Nephron (organoid): ENCODE results near the gene SDK2.

ENCODE experiments used
- H3K27ac Mint-ChIP-seq, 3 experiments: 2 replicates each; pipeline ENCODE4 v1.8.0; 2020; ENCODE audit warnings: mixed read lengths in 3 of 3, mild to moderate bottlenecking in 2 of 3, moderate library complexity in 1 of 3
- H3K27me3 Mint-ChIP-seq: 2 replicates; pipeline ENCODE4 v1.8.0; 2021; ENCODE audit warnings: low read depth, mild to moderate bottlenecking, moderate library complexity, mixed read lengths
- H3K36me3 Mint-ChIP-seq: 2 replicates; pipeline ENCODE4 v1.8.0; 2020; ENCODE audit warnings: low read depth, mixed read lengths
- H3K4me1 Mint-ChIP-seq: 2 replicates; pipeline ENCODE4 v1.8.0; 2020; ENCODE audit warnings: mixed read lengths
- H3K4me3 Mint-ChIP-seq, 3 experiments: 2 replicates each; pipeline ENCODE4 v1.8.0; 2020; ENCODE audit warnings: mild to moderate bottlenecking in 3 of 3, mixed read lengths in 3 of 3, moderate library complexity in 2 of 3
- H3K9me3 Mint-ChIP-seq: 2 replicates; pipeline ENCODE4 v1.8.0; 2020; ENCODE audit warnings: mixed read lengths
- CTCF ChIP-seq, 3 experiments: fragments of 200-600 bp; sonication (generic); IDR thresholded peaks; one replicate each; pipeline ENCODE4 v1.5.0; 2021; ENCODE audit warnings: antibody characterized with exemption in 3 of 3; ENCODE audit not compliant: unreplicated experiment in 3 of 3

Gene SDK2

DNA sequence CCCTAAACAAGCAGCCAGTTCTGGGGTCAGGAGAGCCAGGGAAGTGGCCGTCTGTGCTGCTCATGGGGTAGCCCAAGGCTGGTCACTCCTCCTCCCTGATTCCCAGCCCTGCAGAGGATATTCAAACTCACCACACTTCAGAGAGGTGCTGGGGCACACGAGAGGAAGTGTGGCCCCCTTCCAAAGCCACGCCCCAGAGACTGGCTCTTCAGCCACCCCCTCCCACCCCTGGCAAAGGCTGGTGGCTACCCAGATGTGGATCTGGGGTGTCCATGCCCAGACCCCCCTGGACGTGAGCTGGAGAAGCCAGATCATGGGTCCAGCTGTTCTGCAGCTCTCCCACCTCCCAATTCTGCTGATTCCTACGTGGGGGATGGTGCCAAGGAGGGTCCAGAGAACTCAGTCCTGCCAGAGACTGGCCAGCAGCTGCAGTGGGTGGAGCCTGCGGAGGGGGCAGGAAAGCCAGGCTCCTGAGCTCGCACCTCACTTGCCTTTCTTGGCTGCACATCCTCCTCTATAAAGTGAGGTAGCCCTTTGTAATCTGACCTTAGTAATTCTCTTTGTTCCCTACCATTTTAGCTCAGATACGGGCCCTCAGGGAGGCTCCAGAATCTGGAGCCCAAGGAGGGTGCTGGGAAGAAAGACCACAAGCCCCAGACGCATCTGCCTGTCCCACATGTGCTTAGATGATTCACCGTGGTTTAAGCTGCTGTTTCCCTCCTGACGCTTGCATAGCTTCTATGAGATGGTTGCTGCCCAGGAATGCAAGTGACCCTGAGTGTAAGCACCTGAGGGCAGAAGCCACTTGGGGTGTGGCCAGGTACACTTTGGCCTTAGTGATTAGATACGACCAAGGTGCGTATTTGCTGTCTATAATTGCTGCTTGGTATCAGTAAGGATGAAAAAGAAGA is 15.3 kb downstream of the SDK2 start:
- Mint-ChIP-seq H3K9me3 (no peaks in the 10 kb centered on the region), H3K36me3 (no peaks in the 10 kb centered on the region), H3K4me1 (peaks cover 43% of the 10 kb centered on the region), H3K27me3 (peaks cover 3% of the 10 kb centered on the region), H3K4me3 (no peak overlapping the region), H3K27ac (no peak overlapping the region)
- TF ChIP-seq CTCF (IDR thresholded peaks at IDR 0.05; ENCODE audit: unreplicated experiment in 3 of 3), result no peak

DNA sequence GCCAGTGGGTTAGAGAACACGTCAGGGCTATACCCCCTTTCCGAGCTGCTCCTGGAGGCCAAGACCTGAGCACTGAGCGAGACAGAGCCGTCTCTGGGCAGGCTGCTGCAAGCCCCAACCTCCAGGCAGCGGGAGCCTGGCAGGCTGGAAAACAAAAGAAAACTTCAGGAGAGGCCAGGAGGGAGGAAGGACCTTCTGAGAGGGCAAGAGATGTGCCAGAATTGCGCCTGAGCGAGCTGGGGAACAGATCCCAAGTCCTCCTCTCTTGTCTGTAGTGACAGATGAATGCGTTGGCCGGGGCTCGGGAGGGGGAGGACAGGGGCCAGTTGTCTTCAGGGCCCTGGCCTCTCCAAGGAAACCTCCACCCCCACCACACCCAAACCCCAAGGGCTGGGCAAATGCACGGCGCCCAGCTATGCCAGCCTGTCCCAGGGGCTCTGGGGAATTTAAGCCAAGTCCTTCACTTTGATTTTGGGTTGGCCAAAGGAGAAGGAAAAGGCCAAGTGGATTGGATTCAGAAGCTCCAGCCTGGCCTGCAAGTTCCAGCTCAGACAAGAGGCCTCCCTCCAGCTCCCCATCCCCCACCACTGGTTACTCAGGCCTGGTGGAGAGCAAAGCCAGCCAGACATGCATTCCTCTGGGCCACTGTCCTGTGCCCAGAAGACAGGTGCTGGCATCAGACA is 18.1 kb downstream of the SDK2 start:
- Mint-ChIP-seq H3K27ac (peak overlapping the region; percentile 34 to 89 (median 76)), H3K27me3 (no peaks in the 10 kb centered on the region), H3K36me3 (peaks cover 6% of the 10 kb centered on the region), H3K4me1 (peaks cover 47% of the 10 kb centered on the region), H3K9me3 (peaks cover 4% of the 10 kb centered on the region), H3K4me3 (no peak overlapping the region)
- no peak for TF ChIP-seq CTCF (IDR thresholded peaks at IDR 0.05; ENCODE audit: unreplicated experiment in 3 of 3)

GRCh38 chr17:73625006-73625405 is 19.2 kb downstream of the SDK2 start:
- Mint-ChIP-seq H3K36me3 (peaks cover 18% of the 10 kb centered on the region), H3K27ac (peak overlapping the region; percentile 71 to 89 (median 75)), H3K4me3 (no peak overlapping the region), H3K4me1 (peaks cover 47% of the 10 kb centered on the region), H3K27me3 (no peaks in the 10 kb centered on the region), H3K9me3 (peaks cover 14% of the 10 kb centered on the region)
- no peak for TF ChIP-seq CTCF (IDR thresholded peaks at IDR 0.05; ENCODE audit: unreplicated experiment in 3 of 3)

DNA sequence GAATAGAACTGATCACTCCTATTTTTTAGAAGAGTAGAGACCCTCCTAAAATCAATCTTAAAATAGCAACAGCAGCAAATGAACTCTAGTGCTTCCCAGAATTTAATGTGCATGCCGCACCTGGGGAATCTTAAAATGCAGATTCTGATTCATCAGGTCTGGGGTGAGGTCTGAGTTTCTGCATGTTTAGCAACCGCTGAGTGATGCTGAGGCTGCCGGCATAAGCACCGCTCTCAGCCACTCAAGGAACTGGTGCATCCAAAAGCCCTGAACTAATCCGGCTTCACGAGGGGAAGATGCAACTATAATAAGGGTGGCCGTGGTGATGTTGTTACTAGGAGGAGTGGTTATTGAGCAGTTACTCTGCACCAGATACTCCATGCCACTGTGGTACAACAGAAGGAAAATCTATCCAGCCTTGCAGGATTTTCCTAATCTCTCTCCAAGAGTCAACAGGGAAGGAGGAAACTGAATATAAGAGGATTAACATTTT is 19.7 kb downstream of the SDK2 start:
- Mint-ChIP-seq H3K4me3 (no peak overlapping the region), H3K4me1 (peaks cover 47% of the 10 kb centered on the region), H3K27me3 (no peaks in the 10 kb centered on the region), H3K36me3 (peaks cover 20% of the 10 kb centered on the region), H3K27ac (peak overlapping the region; percentile 71 to 89 (median 75)), H3K9me3 (peaks cover 16% of the 10 kb centered on the region)
- no peak for TF ChIP-seq CTCF (IDR thresholded peaks at IDR 0.05; ENCODE audit: unreplicated experiment in 3 of 3)

GRCh38 chr17:73623818-73624217 is 20.4 kb downstream of the SDK2 start:
- Mint-ChIP-seq H3K4me3 (peak overlapping the region in 2 of 3 experiments; percentile 0 to 24), H3K9me3 (peaks cover 22% of the 10 kb centered on the region), H3K4me1 (peaks cover 47% of the 10 kb centered on the region), H3K27me3 (no peaks in the 10 kb centered on the region), H3K36me3 (peaks cover 26% of the 10 kb centered on the region), H3K27ac (peak overlapping the region; percentile 71 to 89 (median 75))
- no peak for TF ChIP-seq CTCF (IDR thresholded peaks at IDR 0.05; ENCODE audit: unreplicated experiment in 3 of 3)
